GM12865 (cell line): ENCODE measurements around the gene PNLIPRP2.

ENCODE experiments used
- DNase-seq: peaks from one replicate; pipeline ENCODE4 v3.0.0; 2010; ENCODE audit warnings: low read depth
- H3K4me3 ChIP-seq: 2 replicates; pipeline ENCODE4 v1.5.1; 2011; ENCODE audit warnings: mild to moderate bottlenecking, low read depth, low read length, control low read depth
- CTCF ChIP-seq: IDR thresholded peaks from 2 replicates; pipeline ENCODE4 v1.5.1; 2011; ENCODE audit warnings: low read length, control low read depth, low read depth, inconsistent platforms; ENCODE audit not compliant: insufficient read depth; ENCODE audit errors: missing control alignments

PNLIPRP2 gene

DNA sequence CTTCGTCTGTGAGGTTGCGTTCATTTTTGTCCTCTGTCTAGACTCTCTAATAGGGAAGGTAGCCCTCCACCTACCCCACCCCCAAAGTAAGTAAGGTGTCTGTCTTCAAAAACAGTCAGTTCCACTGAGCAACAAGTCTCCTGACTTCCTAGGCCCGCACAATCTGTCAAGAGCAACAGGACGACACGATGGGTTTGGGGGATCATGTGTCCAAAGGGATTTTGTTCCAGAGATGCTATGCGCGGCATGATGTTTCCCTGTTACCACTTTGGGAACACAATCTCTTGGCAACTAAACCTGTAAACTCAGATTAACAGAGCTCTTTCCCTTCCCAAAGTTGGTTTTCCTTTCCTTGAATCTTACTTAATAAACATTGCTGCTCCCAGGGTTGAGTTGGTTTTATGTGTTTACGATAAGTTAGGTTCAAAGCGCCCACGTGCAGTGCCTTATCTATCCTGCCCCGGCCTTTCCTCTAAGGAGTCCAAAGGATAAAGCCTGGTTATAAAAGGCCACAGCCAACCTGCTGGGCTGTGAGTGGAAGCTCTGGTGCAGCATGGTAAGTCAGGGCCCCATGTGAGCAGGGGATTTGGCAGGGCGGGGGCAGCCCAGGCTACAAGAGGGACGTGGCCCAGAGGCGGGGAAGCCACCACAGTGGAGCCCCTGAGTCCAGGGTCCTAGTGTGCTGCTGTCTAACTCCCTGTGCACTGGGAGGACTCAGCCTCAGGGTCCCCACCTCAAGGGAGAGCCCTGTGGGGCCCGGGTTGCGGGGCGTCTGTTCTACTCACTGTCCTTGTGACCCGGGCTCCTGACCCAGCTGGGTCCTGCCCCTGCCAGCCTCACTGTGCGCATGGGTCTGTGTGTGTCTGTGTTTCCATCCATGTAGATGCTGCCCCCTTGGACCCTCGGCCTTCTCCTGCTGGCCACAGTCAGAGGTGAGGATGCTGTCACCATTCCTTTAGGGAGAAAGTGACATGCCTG, at the start of gene PNLIPRP2:
TSS of gene PNLIPRP2 (plus strand) at position 531 of the 978 bp plus-strand sequence.
- no peak for DNase-seq
- H3K4me3 ChIP-seq = no peak within 1 kb of the TSS
- no peak for TF ChIP-seq CTCF

GRCh38 chr10:116574797-116575196, 46.0 kb upstream of the PNLIPRP2 start:
- no peak for TF ChIP-seq CTCF
- H3K4me3 ChIP-seq = no peak overlapping the region
- no peak for DNase-seq

DNA sequence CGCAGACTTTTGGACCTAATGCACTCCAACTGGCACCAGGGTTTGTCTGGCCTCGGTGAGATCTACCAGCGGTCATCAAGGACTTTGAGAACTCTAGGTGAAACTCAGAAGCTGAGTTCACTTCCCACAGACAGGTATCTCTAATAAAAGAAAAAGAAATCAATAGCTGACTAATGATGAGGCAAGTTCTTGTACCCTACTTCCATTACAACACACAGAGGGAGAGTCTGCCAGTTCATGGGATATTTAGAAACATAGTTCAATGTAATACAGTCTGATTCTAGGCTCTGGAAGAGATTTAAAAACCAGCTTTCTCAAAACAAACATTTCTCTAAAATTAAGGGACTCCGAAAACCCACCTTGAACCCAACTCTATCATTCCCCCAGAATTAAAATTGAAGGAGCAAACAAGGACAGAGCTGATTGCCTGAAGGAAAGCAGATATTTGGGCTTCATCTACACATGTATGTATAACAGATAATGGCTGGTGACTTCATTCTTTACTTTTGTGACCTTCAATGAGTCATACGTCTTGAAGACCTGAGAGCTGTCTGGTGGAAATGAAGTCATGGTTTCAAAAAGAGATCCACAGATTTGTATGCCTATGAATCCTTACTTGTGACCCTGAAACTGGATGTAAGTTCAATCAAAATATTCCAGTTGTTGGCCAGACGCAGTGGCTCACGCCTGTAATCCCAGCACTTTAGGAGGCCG, 32.7 kb upstream of the PNLIPRP2 start:
- H3K4me3 ChIP-seq = no peak overlapping the region
- no peak for DNase-seq
- TF ChIP-seq CTCF = no peak

DNA sequence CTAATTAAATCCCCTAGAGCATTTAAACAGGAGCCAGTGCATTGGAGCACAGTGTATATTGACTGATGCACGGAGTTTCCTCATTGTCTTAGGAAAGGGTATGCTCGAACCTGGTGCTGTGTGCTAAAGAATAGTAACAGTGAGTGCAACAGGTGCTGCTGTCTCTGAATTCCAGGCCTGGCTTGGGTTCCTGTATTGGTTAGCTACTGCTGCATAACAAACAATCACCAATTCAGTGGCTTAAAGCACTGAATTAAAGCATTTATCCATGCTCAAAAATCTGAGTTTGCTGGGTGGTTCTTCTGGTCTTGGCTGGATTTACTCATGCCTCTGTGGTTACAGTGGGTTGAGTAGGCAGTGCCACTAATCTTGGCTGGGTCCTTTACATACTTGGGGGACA, 31.8 kb upstream of the PNLIPRP2 start:
- no peak overlapping the region for H3K4me3 ChIP-seq
- DNase-seq = no peak
- no peak for TF ChIP-seq CTCF

DNA sequence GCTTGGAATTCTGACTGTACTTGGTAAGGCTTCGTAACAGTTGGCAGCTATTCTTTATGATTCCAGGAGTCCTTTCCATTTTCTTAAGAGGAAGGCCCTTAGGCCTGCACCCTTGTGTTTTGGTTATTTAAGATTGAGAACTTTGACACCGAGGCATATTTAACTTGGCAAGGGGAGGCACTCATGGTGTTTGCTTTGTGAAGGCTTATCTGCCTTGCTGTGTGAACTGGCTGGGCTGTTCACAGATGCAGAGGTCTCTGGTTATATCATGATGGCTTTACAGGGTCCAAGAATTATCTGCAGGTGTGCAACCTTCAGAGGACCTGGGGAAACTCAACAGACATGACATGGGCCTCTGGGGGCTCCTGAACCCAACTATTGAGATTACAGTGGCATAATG, 30.8 kb upstream of the PNLIPRP2 start:
- no peak for DNase-seq
- TF ChIP-seq CTCF = no peak
- no peak overlapping the region for H3K4me3 ChIP-seq

GRCh38 chr10:116590590-116591444, 29.9 kb upstream of the PNLIPRP2 start, which contains the start of gene PNLIPRP1:
TSS of gene PNLIPRP1 (plus strand) at chr10:116590959. CDS start at chr10:116591130, 171 bp downstream.
- no peak within 1 kb of the TSS for H3K4me3 ChIP-seq
- TF ChIP-seq CTCF = no peak
- DNase-seq = no peak
